Heart left ventricle (tissue), 16 donors: Measurements from ENCODE around the gene CRLF1. TPM values are rescaled to one million over a fixed set of nuclear protein-coding genes. Genes with fewer than 3 reads are reported as not detected.
A peak's percentile ranks its signal among the peaks of the same experiment; 100 is the strongest.

ENCODE experiments used
- ATAC-seq, 4 donors: fragments of 200-7000 bp; cut with Tn5 transposase; one replicate each; pipeline ENCODE4 v1.9.1; 2020 to 2022; ENCODE audit warnings: moderate library complexity in 4 of 4, mild to moderate bottlenecking in 3 of 4, moderate number of reproducible peaks in 1 of 4
- DNase-seq, 5 donors: peaks; one replicate each; pipeline ENCODE4 v3.0.0-alpha.2; 2020
- H3K27ac ChIP-seq, 12 donors: fragments of 200-600 bp; sonication (generic) in 4 of 12; one replicate each; pipeline versions ENCODE4 v1.5.0 to v1.8.0; 2016 to 2022; ENCODE audit warnings: mild to moderate bottlenecking in 2 of 12
- H3K27me3 ChIP-seq, 9 donors: fragments of 200-600 bp; sonication (generic) in 2 of 9; one replicate each; pipeline versions ENCODE4 v1.5.1 to v1.8.0; 2016 to 2022; ENCODE audit warnings: mild to moderate bottlenecking in 3 of 9
- H3K36me3 ChIP-seq, 9 donors: fragments of 200-600 bp; sonication (generic) in 2 of 9; one replicate each; pipeline versions ENCODE4 v1.5.0 to v1.8.0; 2018 to 2022; ENCODE audit warnings: mild to moderate bottlenecking in 2 of 9
- H3K4me1 ChIP-seq, 12 donors: fragments of 200-600 bp; sonication (generic) in 4 of 12; one replicate each; pipeline versions ENCODE4 v1.5.0 to v1.8.0; 2016 to 2022; ENCODE audit warnings: mild to moderate bottlenecking in 3 of 12
- H3K4me3 ChIP-seq, 12 donors: fragments of 200-600 bp; sonication (generic) in 4 of 12; one replicate each; pipeline versions ENCODE4 v1.5.0 to v1.8.0; 2017 to 2022; ENCODE audit warnings: mild to moderate bottlenecking in 9 of 12, moderate library complexity in 4 of 12
- H3K9me3 ChIP-seq, 12 donors: fragments of 200-600 bp; sonication (generic) in 4 of 12; one replicate each; pipeline versions ENCODE4 v1.5.0 to v1.8.0; 2016 to 2022; ENCODE audit warnings: mild to moderate bottlenecking in 1 of 12
- POLR2A ChIP-seq, 2 donors: fragments of 450-650 bp; IDR thresholded peaks; one replicate each; pipeline ENCODE4 v1.6.1; 2017; ENCODE audit warnings: antibody characterized with exemption in 2 of 2, mild to moderate bottlenecking in 2 of 2, moderate library complexity in 2 of 2
- WGBS, 4 donors: extraction: QIAGEN DNeasy Blood & Tissue Kit in 2 of 4; methylation state at CpG; one replicate each; pipeline versions ENCODE4 v1.1.5 to v1.1.7; 2013 to 2018; 5-methylcytosine and 5-hydroxymethylcytosine counted together
- intact Hi-C, 10 donors: fragments of 100-400 bp; cut with DNase I; formaldehyde crosslinking; loops; one replicate each; pipeline versions ENCODE4 v1.11.1 to v1.14.2; 2022
- polyA plus RNA-seq, 2 donors: library from polyadenylated mRNA; stranded (reverse); fragments of 200-250 nt; gene quantifications; one replicate each; pipeline ENCODE4 v1.2.3, GENCODE V29; 2013
- total RNA-seq, 9 donors: library from RNA; depleted of rRNA in 2 of 9; stranded (reverse); fragments of >200 nt in 2 of 9; fragmentation: NEBNext Ultra II Directional in 3 of 9; extraction: Animal tissue kit (Norgen Biotek cat#: 25700) in 3 of 9; gene quantifications; one replicate each; pipeline versions ENCODE4 v1.1.0 to v1.2.4, GENCODE V29; 2016 to 2023
- TF ChIP-seq, protein P1 (sequence below), 12 donors: fragments of 200-600 bp; sonication (generic) in 4 of 12; IDR thresholded peaks; one replicate each; pipeline versions ENCODE4 v1.5.0 to v1.8.0; 2018 to 2022; ENCODE audit warnings: antibody characterized with exemption in 12 of 12, mild to moderate bottlenecking in 5 of 12
- donor health status: ischemic (EF 13 %, LVEDD 7.1; RV severe dilation, severe dysfunction).
- donor health status: healthy with polysubstance abuse.
- donor health status: DM: no; HTN: yes; CAD: no.
- donor health status: DM: no; HTN: no; CAD: no.
- donor health status: ischemic (EF 25% LVEDD 6.9; RV normal size, moderate dysfunction).
- donor health status: ischemic (EF 25% LVEDD 5.7; RV mildly dilated, moderate dysfunction).
- donor health status: healthy.
- donor health status: DM: yes; HTN: yes; CAD: no.
- donor health status: ischemic (EF 35%, LVEDD 5.7; RV mildly dilated, moderate dysfunction).
- donor health status: nonischemic (EF 11% LVEDD 7.7; RV severe dilation, severe dysfunction).
- donor health status: DM: yes; HTN: yes; CAD: no.
- donor health status: PGD.
- donor health status: ischemic (EF 29% LVEDD 5.4; RV normal size, mild dysfunction).
- donor health status: nonischemic (EF 23%, LVEDD 6.1; RV moderate dilation, normal function).

CRLF1 gene
- total and polyA plus RNA-seq, 11 donors = 2.8 to 64.0 (median 12.1) TPM

DNA sequence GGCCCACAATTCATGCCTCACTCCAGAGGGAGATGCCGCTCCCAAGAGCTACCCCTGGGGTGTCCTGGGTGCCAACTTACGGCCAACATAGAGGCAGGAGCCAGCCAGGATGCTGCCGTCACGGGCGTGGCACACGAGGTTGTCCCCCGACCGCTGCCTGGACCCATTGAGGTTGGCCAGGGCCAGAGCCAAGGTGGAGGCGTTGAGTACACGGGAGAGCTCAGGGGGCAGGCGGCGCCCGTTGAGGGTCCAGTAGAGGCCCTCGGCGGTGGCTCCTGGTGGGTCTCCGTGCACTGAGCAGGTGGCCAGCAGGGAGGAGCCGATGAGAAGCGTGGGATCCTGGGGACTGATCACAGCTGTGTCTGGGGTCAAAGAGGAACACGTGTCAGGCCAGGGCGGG is 7.1 kb downstream of the CRLF1 start:
- 84 to 89% (median 87%) methylated on average over 18 to 20 of the region's 20 CpGs for WGBS, 4 donors
- peaks cover 8 to 78% (median 47%) of the 10 kb centered on the region in 9 donors for H3K27me3 ChIP-seq
- H3K27ac ChIP-seq = no peak overlapping the region
- no peak overlapping the region for H3K4me3 ChIP-seq
- no peak for ATAC-seq
- peaks cover 4 to 30% (median 17%) of the 10 kb centered on the region in 12 donors for H3K4me1 ChIP-seq
- no peaks in the 10 kb centered on the region for H3K36me3 ChIP-seq
- TF ChIP-seq, protein P1, sequence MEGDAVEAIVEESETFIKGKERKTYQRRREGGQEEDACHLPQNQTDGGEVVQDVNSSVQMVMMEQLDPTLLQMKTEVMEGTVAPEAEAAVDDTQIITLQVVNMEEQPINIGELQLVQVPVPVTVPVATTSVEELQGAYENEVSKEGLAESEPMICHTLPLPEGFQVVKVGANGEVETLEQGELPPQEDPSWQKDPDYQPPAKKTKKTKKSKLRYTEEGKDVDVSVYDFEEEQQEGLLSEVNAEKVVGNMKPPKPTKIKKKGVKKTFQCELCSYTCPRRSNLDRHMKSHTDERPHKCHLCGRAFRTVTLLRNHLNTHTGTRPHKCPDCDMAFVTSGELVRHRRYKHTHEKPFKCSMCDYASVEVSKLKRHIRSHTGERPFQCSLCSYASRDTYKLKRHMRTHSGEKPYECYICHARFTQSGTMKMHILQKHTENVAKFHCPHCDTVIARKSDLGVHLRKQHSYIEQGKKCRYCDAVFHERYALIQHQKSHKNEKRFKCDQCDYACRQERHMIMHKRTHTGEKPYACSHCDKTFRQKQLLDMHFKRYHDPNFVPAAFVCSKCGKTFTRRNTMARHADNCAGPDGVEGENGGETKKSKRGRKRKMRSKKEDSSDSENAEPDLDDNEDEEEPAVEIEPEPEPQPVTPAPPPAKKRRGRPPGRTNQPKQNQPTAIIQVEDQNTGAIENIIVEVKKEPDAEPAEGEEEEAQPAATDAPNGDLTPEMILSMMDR (IDR thresholded peaks at IDR 0.05) = no peak
- TF ChIP-seq POLR2A (IDR thresholded peaks at IDR 0.05) = no peak
- no peaks in the 10 kb centered on the region for H3K9me3 ChIP-seq
- intact Hi-C loops = loop anchor here in 5 of 10 donors (5.0 to 10.0 kb wide), 4 partner anchors 55 to 248 kb away; no protein-coding TSS in a partner anchor
- DNase-seq = no peak

DNA sequence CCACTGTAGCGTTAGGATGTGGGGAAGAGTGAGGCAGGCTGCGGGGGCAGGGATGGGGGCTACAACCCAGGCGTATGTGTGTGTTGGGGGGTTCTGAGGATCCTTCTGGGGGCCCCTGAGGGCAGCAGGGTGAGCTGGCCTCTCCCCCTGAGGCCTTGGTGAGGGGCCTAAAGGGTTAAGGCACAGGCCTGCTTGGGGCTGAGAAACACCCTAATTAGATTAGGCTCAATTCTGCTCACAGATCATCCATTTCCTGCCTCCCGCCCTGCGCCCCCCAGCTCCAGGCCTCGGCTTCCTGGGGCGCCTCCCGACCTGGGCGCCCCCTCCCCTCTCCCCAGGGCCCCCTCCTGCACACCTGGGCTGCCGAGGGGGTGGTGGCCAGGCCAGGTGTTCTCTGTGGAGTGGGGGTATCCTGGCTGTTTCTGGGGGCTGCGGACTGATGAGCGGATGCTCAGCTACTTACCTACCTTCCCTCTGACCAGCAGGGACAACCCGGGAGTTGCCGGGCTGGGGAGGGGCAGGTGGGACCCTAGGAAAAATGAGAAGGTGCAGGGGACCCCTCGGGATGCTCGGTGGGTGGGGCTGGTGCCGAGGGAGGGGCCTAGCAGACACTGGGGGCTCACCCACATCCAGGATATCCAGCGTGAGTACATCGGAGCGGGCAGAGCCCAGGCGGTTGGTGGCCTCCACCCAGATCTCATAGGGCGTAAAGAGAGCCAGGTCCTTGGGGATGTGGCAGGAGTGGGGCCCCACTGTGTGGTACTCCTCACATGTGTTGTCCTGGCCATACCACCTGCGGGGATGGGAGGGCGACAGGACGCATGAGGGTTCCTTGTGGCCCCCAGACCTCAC is 8.6 kb downstream of the CRLF1 start:
- no peak for DNase-seq

DNA sequence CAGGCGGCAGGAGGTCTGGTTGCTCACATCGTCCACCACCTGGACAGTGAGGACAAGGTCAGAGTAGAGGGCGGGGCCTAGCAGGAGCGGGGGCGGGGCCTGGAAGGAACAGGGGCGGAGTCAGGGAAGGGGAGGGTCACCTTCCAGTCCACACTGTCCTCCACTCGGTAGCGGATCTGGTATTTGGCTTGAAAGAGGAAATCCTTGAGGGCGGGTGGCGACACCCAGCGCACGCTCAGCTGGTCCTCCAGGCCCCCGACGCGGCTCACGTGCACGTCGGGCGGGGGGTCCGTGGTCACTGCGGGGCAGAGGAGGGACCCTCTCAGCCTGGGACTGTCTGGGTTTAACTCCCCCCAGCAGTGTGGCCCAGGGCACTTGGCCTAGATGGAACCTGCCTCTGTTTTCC is 9.8 kb downstream of the CRLF1 start:
- DNase-seq (peak in 1 of 5 donors; percentile 77), ATAC-seq (peak in 3 of 4 donors; percentile 39 to 53 (median 44))
- Histone ChIP-seq H3K27ac (no peak overlapping the region), H3K4me1 (peaks cover 4 to 27% (median 16%) of the 10 kb centered on the region in 12 donors), H3K4me3 (no peak overlapping the region), H3K27me3 (peaks cover 0 to 50% (median 23%) of the 10 kb centered on the region in 9 donors), H3K36me3 (peaks cover 0 to 4% (median 0%) of the 10 kb centered on the region in 9 donors), H3K9me3 (no peaks in the 10 kb centered on the region)
- intact Hi-C loops = loop anchor here in 5 of 10 donors (5.0 to 10.0 kb wide), 4 partner anchors 58 to 251 kb away; no protein-coding TSS in a partner anchor
- 13 to 18% (median 15%) methylated on average over 6 to 21 of the region's 21 CpGs for WGBS, 4 donors
- TF ChIP-seq, protein P1 (IDR thresholded peaks at IDR 0.05) = no peak
- TF ChIP-seq POLR2A (IDR thresholded peaks at IDR 0.05) = no peak

More for the DNA sequence above, 8.6 kb downstream of the CRLF1 start:
- no peak overlapping the region for H3K4me3 ChIP-seq
- H3K4me1 ChIP-seq = peaks cover 4 to 27% (median 16%) of the 10 kb centered on the region in 12 donors
- ATAC-seq = no peak
- TF ChIP-seq, protein P1 (IDR thresholded peaks at IDR 0.05) = no peak
- no peak for TF ChIP-seq POLR2A (IDR thresholded peaks at IDR 0.05)
- no peaks in the 10 kb centered on the region for H3K9me3 ChIP-seq
- intact Hi-C loops = loop anchor here in 5 of 10 donors (5.0 to 10.0 kb wide), 4 partner anchors 57 to 249 kb away; no protein-coding TSS in a partner anchor
- no peak overlapping the region for H3K27ac ChIP-seq
- 43 to 60% (median 47%) methylated on average over 20 to 25 of the region's 25 CpGs for WGBS, 4 donors
- H3K36me3 ChIP-seq = no peaks in the 10 kb centered on the region
- peaks cover 0 to 63% (median 33%) of the 10 kb centered on the region in 9 donors for H3K27me3 ChIP-seq

DNA sequence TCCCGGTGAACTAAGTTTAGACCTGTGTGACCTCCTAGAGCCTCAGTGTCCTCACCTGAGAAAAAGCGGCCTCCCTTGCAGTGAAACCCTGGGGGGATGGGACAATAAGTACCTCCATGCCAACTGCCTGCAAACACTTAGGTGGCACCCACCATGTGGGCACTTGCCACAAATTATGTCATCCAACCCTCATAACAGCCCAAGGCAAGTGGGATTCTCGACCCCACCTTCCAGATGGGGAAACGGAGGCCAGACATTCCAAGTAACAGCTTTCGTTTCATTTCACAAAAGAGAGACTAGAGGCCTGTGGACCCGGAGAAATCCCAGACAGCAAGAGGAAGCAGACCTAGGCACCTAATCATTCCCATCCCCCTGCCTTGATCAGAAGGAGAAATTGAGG is 11.1 kb downstream of the CRLF1 start:
- Histone ChIP-seq H3K4me1 (peaks cover 4 to 27% (median 16%) of the 10 kb centered on the region in 12 donors), H3K9me3 (no peaks in the 10 kb centered on the region), H3K27me3 (peaks cover 0 to 38% (median 23%) of the 10 kb centered on the region in 9 donors), H3K27ac (no peak overlapping the region), H3K4me3 (no peak overlapping the region), H3K36me3 (peaks cover 0 to 13% (median 10%) of the 10 kb centered on the region in 9 donors)
- intact Hi-C loops = loop anchor here in 6 of 10 donors (2.0 to 10.0 kb wide), 6 partner anchors 59 to 253 kb away; no protein-coding TSS in a partner anchor
- ATAC-seq = no peak
- no peak for DNase-seq
- WGBS, 4 donors = 68 to 81% (median 74%) methylated on average over 5 to 6 of the region's 6 CpGs
- TF ChIP-seq POLR2A (IDR thresholded peaks at IDR 0.05) = no peak
- TF ChIP-seq, protein P1 (IDR thresholded peaks at IDR 0.05) = no peak
